IPS-18c (cell line): ENCODE measurements around the gene RBM27.
"Not testable (repeated sequence)": the region's sequence is repeated elsewhere in the genome, so short reads cannot be mapped to it uniquely, and the experiment has no call there.

ENCODE experiments used
- H3K4me3 ChIP-seq: 2 replicates; pipeline ENCODE4 v1.7.0; 2013; ENCODE audit warnings: low read depth, mild to moderate bottlenecking, low read length, moderate library complexity; ENCODE audit not compliant: insufficient read depth
- H3K9me3 ChIP-seq: one replicate; pipeline ENCODE4 v1.6.1; 2013; ENCODE audit warnings: mild to moderate bottlenecking, low read length, moderate library complexity; ENCODE audit not compliant: control insufficient read depth, insufficient read depth

The RBM27 gene

GRCh38 chr5:146203011-146203871 is at the start of gene RBM27:
Gene RBM27, plus strand, starts transcription at chr5:146203605. Its CDS starts 161 bp downstream, at chr5:146203766.
- Histone ChIP-seq H3K4me3 (peak within 1 kb of the TSS; percentile 92), H3K9me3 (no peaks in the 10 kb centered on the region)

- Histone ChIP-seq H3K9me3 (no peaks in the 10 kb centered on the region), H3K4me3 (no peak overlapping the region)
Measured at GRCh38 chr5:146158255-146158654, 45.1 kb upstream of the RBM27 start.

- Histone ChIP-seq H3K4me3 (no peak overlapping the region), H3K9me3 (no peaks in the 10 kb centered on the region)
Measured at GRCh38 chr5:146164382-146164781, 39.0 kb upstream of the RBM27 start.

- H3K4me3 ChIP-seq: no peak overlapping the region
- no peaks in the 10 kb centered on the region for H3K9me3 ChIP-seq
Measured at GRCh38 chr5:146165460-146165859, 37.9 kb upstream of the RBM27 start.

GRCh38 chr5:146165903-146166302 is 37.5 kb upstream of the RBM27 start:
- H3K9me3 ChIP-seq: no peaks in the 10 kb centered on the region
- no peak overlapping the region for H3K4me3 ChIP-seq

- H3K4me3 ChIP-seq: no peak overlapping the region
- H3K9me3 ChIP-seq: no peaks in the 10 kb centered on the region
Measured at GRCh38 chr5:146169076-146169475, 34.3 kb upstream of the RBM27 start.

- not testable (repeated sequence) for H3K4me3 ChIP-seq, H3K9me3 ChIP-seq
Measured at GRCh38 chr5:146173049-146173448, 30.4 kb upstream of the RBM27 start.

GRCh38 chr5:146173597-146173996 is 29.8 kb upstream of the RBM27 start:
- Histone ChIP-seq H3K9me3 (no peaks in the 10 kb centered on the region), H3K4me3 (no peak overlapping the region)

GRCh38 chr5:146176805-146177204 is 26.6 kb upstream of the RBM27 start:
- Histone ChIP-seq H3K4me3 (no peak overlapping the region), H3K9me3 (no peaks in the 10 kb centered on the region)

- H3K9me3 ChIP-seq: no peaks in the 10 kb centered on the region
- H3K4me3 ChIP-seq: no peak overlapping the region
Measured at GRCh38 chr5:146179696-146180095, 23.7 kb upstream of the RBM27 start.

- not testable (repeated sequence) for H3K9me3 ChIP-seq, H3K4me3 ChIP-seq
Measured at GRCh38 chr5:146183403-146183802, 20.0 kb upstream of the RBM27 start.

GRCh38 chr5:146185161-146185560 is 18.2 kb upstream of the RBM27 start:
- H3K4me3 ChIP-seq: no peak overlapping the region
- H3K9me3 ChIP-seq: no peaks in the 10 kb centered on the region

GRCh38 chr5:146188358-146188757 is 15.0 kb upstream of the RBM27 start:
- Histone ChIP-seq H3K9me3 (no peaks in the 10 kb centered on the region), H3K4me3 (no peak overlapping the region)

GRCh38 chr5:146192571-146193043 is 10.8 kb upstream of the RBM27 start:
- no peaks in the 10 kb centered on the region for H3K9me3 ChIP-seq
- no peak overlapping the region for H3K4me3 ChIP-seq

GRCh38 chr5:146193285-146193684 is 10.1 kb upstream of the RBM27 start:
- Histone ChIP-seq H3K9me3 (no peaks in the 10 kb centered on the region), H3K4me3 (no peak overlapping the region)

GRCh38 chr5:146194997-146195396 is 8.4 kb upstream of the RBM27 start:
- H3K4me3 ChIP-seq, H3K9me3 ChIP-seq: not testable (repeated sequence)

GRCh38 chr5:146196459-146197048 is 6.9 kb upstream of the RBM27 start:
- no peaks in the 10 kb centered on the region for H3K9me3 ChIP-seq
- H3K4me3 ChIP-seq: no peak overlapping the region

GRCh38 chr5:146199176-146199815 is 4.1 kb upstream of the RBM27 start:
- Histone ChIP-seq H3K9me3 (no peaks in the 10 kb centered on the region), H3K4me3 (no peak overlapping the region)
